GM12878 (cell line): ENCODE results near the gene MXI1. TPM values are rescaled to one million over a fixed set of nuclear protein-coding genes. Genes with fewer than 3 reads are reported as not detected.
A peak's percentile ranks its signal among the peaks of the same experiment; 100 is the strongest.

Source experiments
- BHLHE40 ChIP-seq, 2 experiments: fragments of 450-650 bp in 1 of 2; IDR thresholded peaks; 2 replicates each; pipeline ENCODE4 v1.6.1; 2011 to 2017; ENCODE audit warnings: low read depth in 2 of 2, borderline replicate concordance in 1 of 2, improper control_type of control experiment in 1 of 2, low read length in 1 of 2, mild to moderate bottlenecking in 1 of 2
- CBFB ChIP-seq: IDR thresholded peaks from 2 replicates; pipeline ENCODE4 v1.6.1; 2016; ENCODE audit warnings: antibody characterized with exemption, low read depth
- CHD1 ChIP-seq: IDR thresholded peaks from 2 replicates; pipeline ENCODE4 v1.6.1; 2012; ENCODE audit warnings: low read depth, low read length, improper control_type of control experiment
- CHD4 ChIP-seq: fragments of 200-600 bp; sonication (generic); IDR thresholded peaks from 2 replicates; pipeline ENCODE4 v1.6.1; 2016; ENCODE audit warnings: mild to moderate bottlenecking
- CREM ChIP-seq: IDR thresholded peaks from 2 replicates; pipeline ENCODE4 v1.6.1; 2014; ENCODE audit warnings: antibody characterized with exemption, low read depth
- EED ChIP-seq: sonication (generic); IDR thresholded peaks from 2 replicates; pipeline ENCODE4 v1.6.1; 2016; ENCODE audit warnings: antibody characterized with exemption, low read depth
- FOXM1 ChIP-seq: IDR thresholded peaks from 2 replicates; pipeline ENCODE4 v1.6.1; 2012; ENCODE audit warnings: low read depth, mild to moderate bottlenecking, inconsistent platforms, low read length, moderate library complexity
- HDAC6 ChIP-seq: fragments of 200-600 bp; sonication (generic); IDR thresholded peaks from one replicate; pipeline ENCODE4 v1.8.0; 2017; ENCODE audit warnings: antibody characterized with exemption; ENCODE audit not compliant: unreplicated experiment
- IKZF1 ChIP-seq: fragments of 450-650 bp; conservative IDR thresholded peaks from 2 replicates; pipeline ENCODE4 v1.6.1; 2017; ENCODE audit warnings: antibody characterized with exemption, mild to moderate bottlenecking
- JUND ChIP-seq: IDR thresholded peaks from 2 replicates; pipeline ENCODE4 v1.6.1; 2012; ENCODE audit warnings: low read depth, mild to moderate bottlenecking, low read length, improper control_type of control experiment, moderate library complexity
- KAT2A ChIP-seq: conservative IDR thresholded peaks from 2 replicates; pipeline ENCODE4 v1.6.1; 2011; ENCODE audit warnings: low read depth, low read length; ENCODE audit not compliant: control insufficient read depth
- MAX ChIP-seq: IDR thresholded peaks from 2 replicates; pipeline ENCODE4 v1.6.1; 2012; ENCODE audit warnings: low read depth, low read length, improper control_type of control experiment
- MEF2B ChIP-seq: fragments of 450-650 bp; IDR thresholded peaks from 2 replicates; pipeline ENCODE4 v1.6.1; 2018; ENCODE audit warnings: mild to moderate bottlenecking, moderate library complexity; ENCODE audit not compliant: partially characterized antibody, poor library complexity, severe bottlenecking
- NFIC ChIP-seq: IDR thresholded peaks from 2 replicates; pipeline ENCODE4 v1.6.1; 2012; ENCODE audit warnings: low read depth, mild to moderate bottlenecking, inconsistent platforms, low read length, moderate library complexity
- NR2F1 ChIP-seq: fragments of 450-650 bp; conservative IDR thresholded peaks from 2 replicates; pipeline ENCODE4 v1.6.1; 2017; ENCODE audit warnings: mild to moderate bottlenecking
- NRF1 ChIP-seq: conservative IDR thresholded peaks from 2 replicates; pipeline ENCODE4 v1.6.1; 2011; ENCODE audit warnings: mild to moderate bottlenecking, low read depth, low read length, improper control_type of control experiment
- PAX5 ChIP-seq: IDR thresholded peaks from 2 replicates; pipeline ENCODE4 v1.6.1; 2011; ENCODE audit warnings: low read depth, low read length, borderline replicate concordance
- PAX8 ChIP-seq: fragments of 450-650 bp; IDR thresholded peaks from 2 replicates; pipeline ENCODE4 v1.6.1; 2017; ENCODE audit warnings: mild to moderate bottlenecking, moderate library complexity
- PML ChIP-seq: IDR thresholded peaks from 2 replicates; pipeline ENCODE4 v1.6.1; 2012; ENCODE audit warnings: low read length, inconsistent platforms
- RB1 ChIP-seq: fragments of 450-650 bp; formaldehyde crosslinking; IDR thresholded peaks from 2 replicates; pipeline ENCODE4 v1.6.1; 2017; ENCODE audit warnings: mild to moderate bottlenecking, borderline replicate concordance
- RCOR1 ChIP-seq: conservative IDR thresholded peaks from 2 replicates; pipeline ENCODE4 v1.6.1; 2012; ENCODE audit warnings: low read depth, low read length, improper control_type of control experiment
- SIN3A ChIP-seq: IDR thresholded peaks from 2 replicates; pipeline ENCODE4 v1.6.1; 2012; ENCODE audit warnings: low read depth, low read length, improper control_type of control experiment
- SREBF2 ChIP-seq: IDR thresholded peaks from 2 replicates; pipeline ENCODE4 v1.6.1; 2012; ENCODE audit warnings: mild to moderate bottlenecking, low read length
- TAF1 ChIP-seq: IDR thresholded peaks from 2 replicates; pipeline ENCODE4 v1.6.1; 2011; ENCODE audit warnings: mild to moderate bottlenecking, low read depth, low read length, borderline replicate concordance
- YBX1 ChIP-seq: fragments of 450-650 bp; IDR thresholded peaks from 2 replicates; pipeline ENCODE4 v1.6.1; 2016; ENCODE audit warnings: antibody characterized with exemption
- ZNF384 ChIP-seq: IDR thresholded peaks from 2 replicates; pipeline ENCODE4 v1.6.1; 2012; ENCODE audit warnings: low read depth, mild to moderate bottlenecking, low read length, improper control_type of control experiment, borderline replicate concordance
- ZZZ3 ChIP-seq: IDR thresholded peaks from 2 replicates; pipeline ENCODE4 v1.6.1; 2011; ENCODE audit warnings: low read depth; ENCODE audit not compliant: control insufficient read depth, insufficient read length
- polyA plus RNA-seq, 11 experiments: library from polyadenylated mRNA; depleted of rRNA in 4 of 11; unstranded in 6 of 11; stranded (reverse) in 5 of 11; fragments of >200 nt; fragmentation: Nextera tagmentation in 4 of 11; fragmentation: Illumina TruSeq in 1 of 11; extraction: Ambion mirVana in 4 of 11; extraction: Trizol in 1 of 11; gene quantifications; 1 replicate in 1 of 11; 2 replicates in 10 of 11; pipeline versions ENCODE4 v1.2.1 to v1.2.3, GENCODE V29; 2011 to 2016; ENCODE audit warnings: inconsistent platforms in 2 of 11, missing spikeins in 2 of 11, low read depth in 1 of 11
- total RNA-seq, 4 experiments: library from RNA; depleted of rRNA in 3 of 4; stranded (reverse); fragments of >200 nt in 3 of 4; fragmentation: Illumina TruSeq in 1 of 4; extraction: Trizol in 1 of 4; gene quantifications; 2 replicates each; pipeline versions ENCODE4 v1.2.1 to v1.2.3, GENCODE V29; 2013 to 2021
- TF ChIP-seq, protein P1 (sequence below): IDR thresholded peaks from 2 replicates; pipeline ENCODE4 v1.6.1; 2011; ENCODE audit warnings: low read depth, low read length, improper control_type of control experiment, borderline replicate concordance
- TF ChIP-seq, protein P2 (sequence below), 3 experiments: IDR thresholded peaks in 2 of 3; conservative IDR thresholded peaks in 1 of 3; 2 replicates each; pipeline ENCODE4 v1.5.1; 2011; ENCODE audit warnings: low read depth in 3 of 3, low read length in 3 of 3, mild to moderate bottlenecking in 3 of 3, control low read depth in 2 of 3, moderate library complexity in 2 of 3, inconsistent platforms in 1 of 3, mixed read lengths in 1 of 3; ENCODE audit not compliant: control insufficient read depth in 2 of 3, insufficient read depth in 1 of 3; ENCODE audit errors: extremely low read depth in 1 of 3

MXI1 gene
- total and polyA plus RNA-seq, 10 of the 15 experiments (the other 5 are each of a cell fraction or from before 2014, with no cell fraction given) = 0.23 to 8.0 (median 0.41) TPM

DNA sequence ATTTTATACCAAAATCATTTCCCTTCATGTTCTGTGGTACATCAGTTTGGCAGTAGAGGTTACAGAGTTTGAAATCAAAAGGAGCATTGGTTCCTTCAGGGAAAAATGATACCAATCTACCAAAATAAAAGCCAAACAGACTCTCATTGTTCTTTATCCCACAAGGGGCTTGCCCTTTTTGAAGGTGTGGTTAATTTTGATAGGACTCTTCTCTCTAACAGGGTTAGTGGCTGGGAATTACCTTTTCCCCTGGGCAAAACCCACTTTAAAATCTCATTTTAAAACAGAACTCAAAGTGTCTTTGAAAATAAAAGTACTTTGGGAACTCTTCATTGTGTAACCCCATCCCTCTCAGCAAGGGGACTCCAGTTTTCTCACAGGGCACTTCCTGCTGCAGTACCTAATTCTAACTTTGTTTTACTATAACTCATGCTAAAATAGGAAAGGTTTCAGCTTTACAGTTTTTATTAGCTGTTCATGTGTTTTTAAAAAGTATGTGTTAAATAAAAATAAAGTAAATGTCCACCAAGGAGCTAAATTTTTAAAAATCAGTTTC, 66.7 kb downstream of the MXI1 start (continued):
- TF ChIP-seq NFIC (no peak; the same call in 1 of the 2 replicates), IKZF1 (peak; percentile 52), MEF2B (peak; percentile 87), CBFB (no peak; the same call in 1 of the 2 replicates), BHLHE40 (IDR thresholded peaks at IDR 0.05; ENCODE audit: borderline replicate concordance in 1 of 2, low read depth in 2 of 2, low read length in 1 of 2) (peak; percentile 29 to 42; a peak in 1 of 4 replicates), JUND (no peak), YBX1 (no peak), ZNF384 (no peak), CHD1 (no peak), ZZZ3 (no peak), MAX (no peak), TAF1 (no peak), CREM (no peak), RB1 (no peak), FOXM1 (no peak; the same call in 1 of the 2 replicates), RCOR1 (no peak), KAT2A (no peak), PML (no peak), CHD4 (no peak), PAX5 (peak; percentile 48; the same call in 1 of the 2 replicates), EED (no peak), PAX8 (no peak), SIN3A (no peak), NR2F1 (peak; percentile 59; the same call in 1 of the 2 replicates), NRF1 (no peak), HDAC6 (no peak), SREBF2 (no peak)
- TF ChIP-seq, protein P1, sequence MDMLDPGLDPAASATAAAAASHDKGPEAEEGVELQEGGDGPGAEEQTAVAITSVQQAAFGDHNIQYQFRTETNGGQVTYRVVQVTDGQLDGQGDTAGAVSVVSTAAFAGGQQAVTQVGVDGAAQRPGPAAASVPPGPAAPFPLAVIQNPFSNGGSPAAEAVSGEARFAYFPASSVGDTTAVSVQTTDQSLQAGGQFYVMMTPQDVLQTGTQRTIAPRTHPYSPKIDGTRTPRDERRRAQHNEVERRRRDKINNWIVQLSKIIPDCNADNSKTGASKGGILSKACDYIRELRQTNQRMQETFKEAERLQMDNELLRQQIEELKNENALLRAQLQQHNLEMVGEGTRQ = no peak
- TF ChIP-seq, protein P2, sequence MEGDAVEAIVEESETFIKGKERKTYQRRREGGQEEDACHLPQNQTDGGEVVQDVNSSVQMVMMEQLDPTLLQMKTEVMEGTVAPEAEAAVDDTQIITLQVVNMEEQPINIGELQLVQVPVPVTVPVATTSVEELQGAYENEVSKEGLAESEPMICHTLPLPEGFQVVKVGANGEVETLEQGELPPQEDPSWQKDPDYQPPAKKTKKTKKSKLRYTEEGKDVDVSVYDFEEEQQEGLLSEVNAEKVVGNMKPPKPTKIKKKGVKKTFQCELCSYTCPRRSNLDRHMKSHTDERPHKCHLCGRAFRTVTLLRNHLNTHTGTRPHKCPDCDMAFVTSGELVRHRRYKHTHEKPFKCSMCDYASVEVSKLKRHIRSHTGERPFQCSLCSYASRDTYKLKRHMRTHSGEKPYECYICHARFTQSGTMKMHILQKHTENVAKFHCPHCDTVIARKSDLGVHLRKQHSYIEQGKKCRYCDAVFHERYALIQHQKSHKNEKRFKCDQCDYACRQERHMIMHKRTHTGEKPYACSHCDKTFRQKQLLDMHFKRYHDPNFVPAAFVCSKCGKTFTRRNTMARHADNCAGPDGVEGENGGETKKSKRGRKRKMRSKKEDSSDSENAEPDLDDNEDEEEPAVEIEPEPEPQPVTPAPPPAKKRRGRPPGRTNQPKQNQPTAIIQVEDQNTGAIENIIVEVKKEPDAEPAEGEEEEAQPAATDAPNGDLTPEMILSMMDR (IDR thresholded peaks at IDR 0.05 in 2 of 3, conservative IDR thresholded peaks at IDR 0.05 in 1 of 3; ENCODE audit: control insufficient read depth in 2 of 3, extremely low read depth in 1 of 3, insufficient read depth in 1 of 3, low read depth in 3 of 3, low read length in 3 of 3) = no peak
